HCT116 (cell line): Measurements from ENCODE around the gene NAPSA. TPM values are rescaled to one million over a fixed set of nuclear protein-coding genes. Genes with fewer than 3 reads are reported as not detected.

Source experiments
- ATAC-seq: fragments of 200-7000 bp; cut with Tn5 transposase; 2 replicates; pipeline ENCODE4 v1.9.1; 2020; ENCODE audit warnings: mild to moderate bottlenecking, moderate library complexity
- BruUV-seq: library from RNA; stranded (reverse); fragments of 400-500 nt; replicated peaks from 2 replicates; lab custom pipeline; 2021; lab: Mats Ljungman, UMichigan
- CTCF ChIA-PET: fragments of 300-600 bp; sonication (Branson Sonifier 250); formaldehyde crosslinking; loops from one replicate; lab custom pipeline; 2021; ENCODE audit warnings: antibody characterized with exemption; lab: Charles Lee
- POLR2A ChIA-PET: fragments of 300-600, 350-600 bp; sonication (Branson Sonifier 250); formaldehyde crosslinking; loops from one replicate; lab custom pipeline; 2021; ENCODE audit warnings: antibody characterized with exemption; lab: Charles Lee
- RAD21 ChIA-PET, 2 experiments: fragments of 300-600 bp; sonication (Branson Sonifier 250); formaldehyde crosslinking; loops; one replicate each; lab custom pipeline; 2023; ENCODE audit warnings: low total read pairs in 2 of 2; ENCODE audit not compliant: uncharacterized antibody in 2 of 2, unreplicated experiment in 2 of 2, low non-redundant PET in 1 of 2; lab: Charles Lee
- DNase-seq: peaks from one replicate; pipeline ENCODE4 v3.0.0-alpha.2; 2010; ENCODE audit warnings: low read depth, low spot score
- H2AFZ ChIP-seq: fragments of 200-600 bp; shearing (Covaris generic), sonication (generic); 2 replicates; pipeline ENCODE4 v1.6.1; 2017; ENCODE audit warnings: low read depth, mixed run types, mixed read lengths, antibody characterized with exemption, low read length; ENCODE audit not compliant: poor library complexity, severe bottlenecking
- H3K27ac ChIP-seq: 2 replicates; pipeline ENCODE4 v1.5.1; 2012; ENCODE audit warnings: low read depth, low read length
- H3K27me3 ChIP-seq: fragments of 200-600 bp; sonication (generic); 2 replicates; pipeline ENCODE4 v1.6.1; 2016; ENCODE audit warnings: mixed run types, low read length, mixed read lengths; ENCODE audit not compliant: insufficient read depth
- H3K36me3 ChIP-seq, 2 experiments: fragments of 200-500 bp in 1 of 2; fragments of 200-600 bp in 1 of 2; sonication (Bioruptor generic) in 1 of 2; sonication (generic) in 1 of 2; 2 replicates each; pipeline versions ENCODE4 v1.5.1 to v1.6.1; 2014 to 2016; ENCODE audit warnings: low read length in 2 of 2, inconsistent platforms in 1 of 2, mixed read lengths in 1 of 2, mixed run types in 1 of 2; ENCODE audit not compliant: insufficient read depth in 2 of 2, control insufficient read depth in 1 of 2
- H3K4me1 ChIP-seq, 2 experiments: fragments of 200-600 bp in 1 of 2; sonication (generic) in 1 of 2; 2 replicates each; pipeline versions ENCODE4 v1.5.1 to v1.6.1; 2012 to 2017; ENCODE audit warnings: low read length in 2 of 2, inconsistent platforms in 1 of 2, mild to moderate bottlenecking in 1 of 2, mixed read lengths in 1 of 2, mixed run types in 1 of 2, moderate library complexity in 1 of 2; ENCODE audit not compliant: insufficient read depth in 2 of 2, control insufficient read depth in 1 of 2
- H3K4me2 ChIP-seq: fragments of 200-600 bp; sonication (generic); 2 replicates; pipeline ENCODE4 v1.6.1; 2017; ENCODE audit warnings: mixed run types, low read length, mixed read lengths
- H3K4me3 ChIP-seq, 2 experiments: fragments of 200-600 bp in 1 of 2; sonication (generic) in 1 of 2; replicated peaks in 1 of 2; 2 replicates each; pipeline ENCODE4 v1.5.1; 2011 to 2016; ENCODE audit warnings: low read length in 2 of 2, control low read depth in 1 of 2, low read depth in 1 of 2, mild to moderate bottlenecking in 1 of 2, mixed read lengths in 1 of 2, mixed run types in 1 of 2
- H3K79me2 ChIP-seq: fragments of 200-600 bp; sonication (generic); 2 replicates; pipeline ENCODE4 v1.6.1; 2017; ENCODE audit warnings: mild to moderate bottlenecking, mixed run types, low read length, moderate library complexity, mixed read lengths; ENCODE audit not compliant: insufficient read depth
- H3K9ac ChIP-seq: fragments of 200-600 bp; sonication (generic); 2 replicates; pipeline ENCODE4 v1.6.1; 2016; ENCODE audit warnings: low read length, mixed read lengths
- H3K9me2 ChIP-seq: fragments of 200-600 bp; sonication (generic), shearing (Covaris generic); 2 replicates; pipeline ENCODE4 v1.6.1; 2017; ENCODE audit warnings: mixed run types, mild to moderate bottlenecking, moderate library complexity; ENCODE audit not compliant: insufficient read depth
- H3K9me3 ChIP-seq, 2 experiments: fragments of 200-500 bp in 1 of 2; fragments of 200-600 bp in 1 of 2; sonication (Bioruptor generic) in 1 of 2; sonication (generic) in 1 of 2; 2 replicates each; pipeline ENCODE4 v1.6.1; 2014 to 2017; ENCODE audit warnings: low read length in 2 of 2, mixed read lengths in 2 of 2, inconsistent platforms in 1 of 2, low read depth in 1 of 2, mild to moderate bottlenecking in 1 of 2, mixed run types in 1 of 2, moderate library complexity in 1 of 2; ENCODE audit not compliant: control insufficient read depth in 1 of 2, insufficient read depth in 1 of 2
- H4K20me1 ChIP-seq: fragments of 200-600 bp; sonication (generic), shearing (Covaris generic); 2 replicates; pipeline ENCODE4 v1.6.1; 2017; ENCODE audit warnings: mixed run types, mild to moderate bottlenecking, moderate library complexity; ENCODE audit not compliant: insufficient read depth
- EGR1 ChIP-seq: IDR thresholded peaks from 2 replicates; pipeline ENCODE4 v1.6.1; 2012; ENCODE audit warnings: low read depth
- POLR2AphosphoS5 ChIP-seq: IDR thresholded peaks from 2 replicates; pipeline ENCODE4 v1.6.1; 2011; ENCODE audit warnings: mild to moderate bottlenecking, low read depth, low read length, moderate library complexity
- REST ChIP-seq: IDR thresholded peaks from 2 replicates; pipeline ENCODE4 v1.6.1; 2012; ENCODE audit warnings: low read depth
- SP1 ChIP-seq: IDR thresholded peaks from 2 replicates; pipeline ENCODE4 v1.6.1; 2012; ENCODE audit warnings: low read depth
- SRF ChIP-seq: IDR thresholded peaks from 2 replicates; pipeline ENCODE4 v1.6.1; 2012; ENCODE audit warnings: low read depth
- ZNF274 ChIP-seq: fragments of 200-500 bp; sonication (Bioruptor generic); IDR thresholded peaks from 2 replicates; pipeline ENCODE4 v1.6.1; 2014; ENCODE audit warnings: mild to moderate bottlenecking, low read depth, low read length, inconsistent platforms
- intact Hi-C: fragments of 100-400 bp; cut with micrococcal nuclease; formaldehyde crosslinking; loops from 2 replicates; pipeline ENCODE4 v1.10.0; 2022
- total RNA-seq: library from RNA; stranded (reverse); gene quantifications from one replicate; pipeline ENCODE4 v1.2.1, GENCODE V29; 2021; ENCODE audit not compliant: unreplicated experiment

The NAPSA gene
- total RNA-seq, 1 experiment from 2014 or later = 4.4 TPM

- no peaks in the 10 kb centered on the region for H3K9me2 ChIP-seq
- DNase-seq (no peak), ATAC-seq (no peak)
- H3K27ac ChIP-seq = no peak overlapping the region
- no peak overlapping the region for H2AFZ ChIP-seq
- no peak overlapping the region for H3K4me2 ChIP-seq
- H3K4me3 ChIP-seq = no peak overlapping the region
- ChIA-PET CTCF (no interaction called here), POLR2A (no interaction called here), RAD21 (no interaction called here)
- H3K79me2 ChIP-seq = no peaks in the 10 kb centered on the region; the same call in 1 of the 2 replicates
- intact Hi-C loops = no loop called here
- H3K9ac ChIP-seq = no peak overlapping the region
- no peaks in the 10 kb centered on the region for H3K9me3 ChIP-seq
- TF ChIP-seq POLR2AphosphoS5 (no peak), SRF (no peak)
- peaks cover 3 to 7% of the 10 kb centered on the region in 2 experiments; a peak in 3 of 4 replicates for H3K4me1 ChIP-seq
- H3K27me3 ChIP-seq = no peaks in the 10 kb centered on the region
- BruUV-seq = no TSS peak
- peaks cover 2 to 6% of the 10 kb centered on the region in 2 experiments; a peak in 2 of 4 replicates for H3K36me3 ChIP-seq
- H4K20me1 ChIP-seq = no peaks in the 10 kb centered on the region
Observed at GRCh38 chr19:50320596-50320995, 44.8 kb downstream of the NAPSA start.

GRCh38 chr19:50320051-50320450 lies 45.4 kb downstream of the NAPSA start:
- ATAC-seq = no peak
- H2AFZ ChIP-seq = no peak overlapping the region
- H3K9ac ChIP-seq = no peak overlapping the region
- RAD21 ChIA-PET = interaction anchor here in 1 of 2 experiments (0.6 kb wide), 1 partner anchor 13 kb away, joined by 9 read pairs; no protein-coding TSS in a partner anchor
- no peaks in the 10 kb centered on the region for H3K9me3 ChIP-seq
- no peaks in the 10 kb centered on the region for H4K20me1 ChIP-seq
- H3K9me2 ChIP-seq = no peaks in the 10 kb centered on the region
- BruUV-seq = no TSS peak
- no peak overlapping the region for H3K4me3 ChIP-seq
- intact Hi-C loops = no loop called here
- H3K27ac ChIP-seq = no peak overlapping the region
- CTCF ChIA-PET = no interaction called here
- peaks cover under 1 to 2% of the 10 kb centered on the region in 2 experiments; a peak in 2 of 4 replicates for H3K4me1 ChIP-seq
- no peaks in the 10 kb centered on the region for H3K27me3 ChIP-seq
- no peaks in the 10 kb centered on the region; the same call in 1 of the 2 replicates for H3K79me2 ChIP-seq
- TF ChIP-seq SP1 (no peak), REST (no peak), EGR1 (no peak), ZNF274 (no peak)
- H3K36me3 ChIP-seq = peaks cover 2 to 6% of the 10 kb centered on the region in 2 experiments; a peak in 2 of 4 replicates
- POLR2A ChIA-PET = no interaction called here
- no peak for DNase-seq
- H3K4me2 ChIP-seq = no peak overlapping the region
